ENCODE measurements around the gene GPR160.
"Not testable (repeated sequence)": the region's sequence is repeated elsewhere in the genome, so short reads cannot be mapped to it uniquely, and the experiment has no call there.

Gene GPR160

DNA sequence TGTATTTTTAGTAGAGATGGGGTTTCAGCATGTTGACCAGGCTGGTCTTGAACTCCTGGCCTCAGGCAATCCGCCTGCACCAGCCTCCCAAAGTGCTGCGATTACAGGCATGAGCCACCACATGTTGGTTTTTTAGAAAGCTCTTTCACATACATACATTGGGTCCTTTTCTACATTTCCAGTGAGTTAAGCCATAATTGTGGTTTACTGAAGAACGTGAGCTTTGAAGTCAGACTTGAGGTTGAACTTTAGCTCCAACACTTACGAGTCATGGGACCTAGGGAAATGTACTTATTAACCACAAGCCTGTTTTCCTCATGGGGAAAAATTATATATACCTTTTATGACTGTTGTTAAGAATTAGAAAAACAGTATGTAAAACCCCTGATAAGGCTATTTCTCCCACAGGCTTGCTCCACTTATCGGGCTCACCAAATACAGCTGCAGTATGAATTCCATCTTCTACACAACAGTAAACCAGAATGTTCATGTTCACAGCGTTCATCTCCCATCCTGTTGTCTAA lies 39.0 kb downstream of the GPR160 start:
- DNase-seq = no peak

- DNase-seq = no peak
These were observed 39.6 kb downstream of the GPR160 start for GRCh38 chr3:170077361-170077760.

- no peak for DNase-seq
These were observed 41.0 kb downstream of the GPR160 start for GRCh38 chr3:170078620-170079281.

DNA sequence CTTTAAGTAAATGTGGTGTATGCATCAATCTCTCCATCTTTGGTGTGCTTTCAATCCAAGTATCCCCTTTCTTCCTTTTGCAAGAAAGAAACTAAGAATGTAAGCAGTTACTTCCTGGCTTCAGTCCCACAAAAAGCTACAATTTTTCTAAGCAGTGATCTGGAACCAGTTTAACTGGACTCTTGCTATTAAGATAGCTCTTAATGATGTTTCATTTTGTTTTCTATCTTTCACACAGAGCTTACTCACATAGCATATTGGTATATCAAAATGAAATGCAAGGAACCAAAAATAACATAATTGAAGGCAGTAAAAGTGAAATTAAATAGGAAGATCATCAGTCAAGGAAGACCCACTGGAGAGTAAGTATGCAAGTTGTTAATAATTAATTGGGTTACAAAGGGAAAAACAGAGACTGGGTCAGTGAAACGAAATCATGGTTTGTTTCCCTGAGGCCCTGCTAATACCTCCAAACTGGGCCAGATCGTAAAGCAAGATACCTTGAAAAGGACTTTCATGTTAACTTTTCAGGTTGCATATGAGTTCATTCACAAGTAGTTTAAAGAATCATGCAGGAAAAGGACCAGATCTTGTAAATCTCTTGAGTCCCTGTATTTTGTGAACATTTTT lies 41.9 kb downstream of the GPR160 start:
- DNase-seq = no peak

DNA sequence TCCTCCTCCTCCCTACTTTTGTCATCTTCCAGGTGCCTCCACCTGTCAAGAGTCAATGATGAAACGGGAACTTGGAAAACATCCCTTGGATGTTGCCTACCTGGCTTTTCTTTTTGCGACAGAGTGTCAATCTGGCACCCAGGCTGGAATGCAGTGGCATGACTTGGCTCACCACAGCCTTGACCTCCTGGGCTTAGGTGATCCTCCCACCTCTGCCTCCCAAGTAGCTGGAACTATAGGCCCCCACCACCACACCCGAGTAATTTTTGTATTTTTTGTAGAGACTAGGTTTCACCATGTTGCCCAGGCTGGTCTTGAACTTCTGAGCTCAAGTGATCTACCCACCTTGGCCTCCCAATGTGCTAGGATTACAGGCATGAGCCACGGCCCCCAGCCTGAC lies 42.8 kb downstream of the GPR160 start:
- no peak for DNase-seq

DNA sequence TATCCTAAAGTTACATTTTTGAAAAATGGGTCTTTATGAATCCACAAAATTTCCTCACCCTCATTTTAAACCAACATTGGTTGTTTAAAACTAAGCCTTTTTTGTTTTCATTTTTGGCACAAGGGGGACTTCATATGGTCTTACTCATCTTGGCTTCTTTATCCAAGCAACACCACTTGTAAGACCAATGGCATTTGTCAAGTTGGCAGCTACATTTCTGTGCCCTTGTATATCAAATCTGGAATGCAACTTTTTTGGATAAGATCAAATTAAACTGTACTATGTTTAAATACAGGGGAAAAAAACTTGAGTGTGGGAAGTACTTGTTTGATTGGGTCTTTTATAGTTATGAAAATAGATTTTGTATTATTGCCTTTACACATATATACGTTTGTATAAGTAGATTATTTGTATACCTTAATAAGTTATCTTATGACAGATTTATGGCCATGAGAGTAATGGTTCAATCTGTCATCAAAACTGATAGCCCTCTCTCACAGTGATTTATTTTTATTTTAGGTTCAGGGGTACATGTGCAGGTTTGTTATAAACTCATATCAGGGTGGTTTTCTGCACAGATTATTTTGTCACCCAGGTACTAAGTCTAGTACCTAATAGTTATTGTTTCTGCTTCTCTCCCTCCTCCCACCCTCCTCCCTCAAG lies 43.4 kb downstream of the GPR160 start:
- DNase-seq = no peak

DNA sequence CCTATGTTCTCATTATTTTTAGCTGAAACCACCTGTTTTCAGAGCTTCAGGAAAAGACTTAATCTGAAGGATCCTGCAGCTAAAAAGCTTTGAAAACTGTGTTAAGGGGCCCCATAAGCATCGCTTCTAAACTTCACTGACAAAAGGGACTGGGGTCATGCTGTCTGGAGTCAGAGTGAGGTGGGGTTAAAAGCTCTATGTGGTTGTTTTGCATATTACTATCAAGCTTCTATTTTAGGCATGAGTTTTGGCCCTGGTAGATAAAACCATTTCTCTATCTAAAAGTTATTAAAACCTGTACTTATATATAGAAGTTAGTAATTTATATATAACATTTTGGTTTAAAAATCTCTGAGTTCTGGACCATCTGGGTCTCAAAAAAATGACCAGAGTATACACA lies 45.5 kb downstream of the GPR160 start:
- DNase-seq = no peak

DNA sequence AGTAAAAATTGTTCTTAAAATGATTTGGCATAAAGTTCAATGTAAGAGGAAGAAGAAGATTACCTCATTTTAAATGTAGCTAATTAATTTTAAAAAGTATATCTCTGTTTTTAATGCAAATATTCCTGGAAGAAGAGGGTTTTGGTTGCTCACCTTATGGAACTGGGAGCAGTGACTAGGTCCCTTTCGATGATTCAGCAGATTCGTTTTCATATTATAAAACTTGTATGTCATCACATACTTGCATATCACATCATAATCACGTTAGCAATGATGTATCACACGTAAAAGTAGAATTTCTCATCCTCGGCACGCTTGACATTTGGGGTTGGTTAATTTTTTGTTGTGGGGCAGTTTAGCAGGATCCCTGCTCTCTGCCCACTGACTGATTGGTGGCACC lies 47.6 kb downstream of the GPR160 start:
- DNase-seq = no peak

DNA sequence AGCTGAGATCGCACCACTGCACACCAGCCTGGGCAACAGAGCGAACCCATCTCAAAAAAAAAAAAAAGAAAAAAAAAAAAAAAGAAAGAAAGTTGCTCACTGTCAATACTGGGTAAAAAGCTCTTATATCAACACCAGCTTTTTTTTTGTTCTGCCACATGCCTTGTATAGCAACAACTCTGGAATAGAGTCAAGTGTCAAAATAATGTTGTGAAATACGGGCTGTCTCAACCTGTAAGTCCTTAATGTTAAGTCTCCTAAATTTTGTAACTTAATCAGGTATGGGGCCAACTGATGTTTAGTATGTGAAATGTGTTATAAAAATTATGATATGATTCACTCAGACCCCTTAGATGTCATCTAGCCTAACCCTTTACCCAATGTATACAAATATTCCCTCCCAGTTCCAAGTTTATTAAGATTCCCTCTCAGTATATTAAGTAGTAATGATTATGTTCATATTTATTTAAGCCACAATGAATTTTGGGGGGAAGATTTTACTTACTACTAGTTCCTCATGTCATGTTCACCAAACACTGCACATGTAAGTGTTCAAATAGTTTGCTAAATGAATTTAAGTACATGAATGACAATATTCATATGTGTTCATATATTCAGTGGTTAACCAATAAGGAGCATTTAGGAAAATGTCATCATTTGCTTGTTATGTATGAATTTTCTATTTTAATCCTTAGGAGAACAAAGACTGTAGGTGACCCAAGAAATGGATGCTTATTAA lies 52.2 kb downstream of the GPR160 start:
- DNase-seq = no peak

DNA sequence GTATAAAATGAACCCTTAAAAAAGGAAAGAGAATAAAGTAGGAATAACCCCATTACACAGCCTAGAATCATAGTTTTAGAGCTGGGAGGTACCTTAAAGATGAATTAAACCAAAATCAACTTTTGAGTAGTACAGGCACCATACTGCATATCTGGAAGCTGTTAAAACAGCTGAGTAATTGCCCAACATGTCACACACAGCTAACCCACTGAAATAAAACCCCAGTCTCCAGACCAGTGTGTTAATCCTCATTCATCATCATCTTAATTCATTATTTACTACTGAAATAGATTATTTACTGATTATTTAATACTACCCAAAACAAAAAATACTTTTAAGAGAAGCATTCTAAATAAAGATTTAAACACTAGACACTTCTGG lies 52.8 kb downstream of the GPR160 start:
- DNase-seq = no peak

DNA sequence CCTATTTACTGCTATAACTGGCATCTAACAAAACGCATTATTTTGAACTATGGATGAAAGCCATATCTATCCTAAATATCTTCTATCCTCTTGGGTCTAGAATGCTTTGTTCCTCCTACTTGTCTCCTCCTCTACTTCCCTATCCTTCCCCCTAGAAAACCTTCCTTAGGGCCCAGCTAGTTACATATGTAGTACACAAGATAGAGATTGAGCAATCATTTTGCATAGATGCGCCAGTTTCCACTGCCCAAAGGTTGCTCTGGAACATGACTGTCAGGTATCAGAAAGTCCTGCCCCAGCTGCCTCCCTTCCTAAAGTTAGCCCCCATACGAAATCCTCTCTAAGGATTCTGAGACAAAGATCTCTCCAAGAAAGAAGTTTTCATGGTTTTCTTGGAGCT lies 55.1 kb downstream of the GPR160 start:
- no peak for DNase-seq

GRCh38 chr3:170095771-170096170 lies 58.0 kb downstream of the GPR160 start:
- DNase-seq = no peak

- no peak for DNase-seq
These were observed 58.5 kb downstream of the GPR160 start for GRCh38 chr3:170096342-170096741.

DNA sequence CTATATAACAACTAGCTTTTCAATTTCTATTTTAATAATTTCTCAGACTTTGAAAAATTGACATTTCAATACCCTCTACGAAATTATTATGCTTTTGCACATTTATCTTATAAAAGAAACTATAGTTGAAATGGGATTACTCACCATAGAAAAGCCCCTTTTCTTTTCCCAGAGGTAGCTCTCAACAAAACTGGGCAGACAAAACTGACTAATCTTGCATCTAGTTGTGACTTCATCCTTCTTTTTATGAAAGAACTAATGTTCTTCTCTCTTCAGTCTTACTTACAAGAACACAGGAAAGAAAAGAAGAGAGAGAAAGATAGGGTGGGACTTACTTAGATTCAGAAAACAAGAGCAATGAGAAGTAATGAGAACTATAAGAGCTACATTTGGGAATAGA lies 61.0 kb downstream of the GPR160 start:
- DNase-seq = no peak

GRCh38 chr3:170100944-170101343 lies 63.1 kb downstream of the GPR160 start:
- DNase-seq = no peak

- DNase-seq = no peak
These were observed 64.6 kb downstream of the GPR160 start for GRCh38 chr3:170102431-170102830.

GRCh38 chr3:170107941-170108340 lies 70.1 kb downstream of the GPR160 start:
- no peak for DNase-seq

DNA sequence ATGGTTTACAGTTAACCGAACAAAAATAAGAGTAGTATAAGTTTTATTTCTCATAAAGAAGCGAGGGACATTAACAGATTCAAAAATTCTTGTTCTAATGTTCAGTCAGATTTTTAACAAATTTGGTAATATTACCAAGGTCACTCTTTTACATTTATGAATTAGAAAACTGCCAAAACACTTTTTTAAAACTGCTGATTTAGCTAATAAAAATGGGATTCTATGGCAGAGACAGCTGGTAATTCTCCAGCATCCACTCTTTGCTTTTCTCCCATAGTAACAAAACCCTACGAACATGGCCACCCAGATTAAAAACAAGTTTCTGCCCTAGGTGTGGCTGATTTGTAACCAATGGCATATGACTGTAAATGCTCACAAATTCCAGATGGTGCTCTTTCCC lies 71.2 kb downstream of the GPR160 start:
- DNase-seq = no peak

- DNase-seq = no peak
These were observed 71.9 kb downstream of the GPR160 start for GRCh38 chr3:170109579-170110293.

- no peak for DNase-seq
These were observed 73.5 kb downstream of the GPR160 start for GRCh38 chr3:170111147-170111771.

GRCh38 chr3:170114165-170114564 lies 76.4 kb downstream of the GPR160 start:
- not testable (repeated sequence) for DNase-seq

DNA sequence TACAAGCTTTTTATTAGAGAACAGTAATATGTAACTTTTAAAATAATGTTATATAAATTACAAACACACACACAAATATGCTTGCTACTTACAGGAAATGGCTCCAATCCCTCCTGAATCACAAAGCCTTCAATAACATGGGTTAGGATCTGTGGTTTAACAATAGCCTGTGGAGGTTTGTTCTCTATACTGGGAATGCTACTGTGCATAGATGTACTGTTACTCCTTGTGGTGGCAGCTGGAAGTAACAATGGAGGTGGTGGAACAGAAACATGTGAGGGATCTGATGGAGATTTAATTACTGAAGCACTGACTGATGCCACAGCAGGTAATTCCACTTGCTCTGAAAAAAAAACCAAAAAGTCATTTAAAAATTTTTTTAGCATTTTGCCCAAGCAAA lies 79.3 kb downstream of the GPR160 start:
- no peak for DNase-seq
